SH-SY5Y (cell line): ENCODE measurements around the gene TAPBPL.

ENCODE experiments used
- GATA2 ChIP-seq: IDR thresholded peaks from 2 replicates; pipeline ENCODE4 v1.6.1; 2011; ENCODE audit warnings: mild to moderate bottlenecking, low read depth, low read length
- GATA3 ChIP-seq: IDR thresholded peaks from 2 replicates; pipeline ENCODE4 v1.6.1; 2011; ENCODE audit warnings: low read depth, mild to moderate bottlenecking, low read length, moderate library complexity

TAPBPL gene

DNA sequence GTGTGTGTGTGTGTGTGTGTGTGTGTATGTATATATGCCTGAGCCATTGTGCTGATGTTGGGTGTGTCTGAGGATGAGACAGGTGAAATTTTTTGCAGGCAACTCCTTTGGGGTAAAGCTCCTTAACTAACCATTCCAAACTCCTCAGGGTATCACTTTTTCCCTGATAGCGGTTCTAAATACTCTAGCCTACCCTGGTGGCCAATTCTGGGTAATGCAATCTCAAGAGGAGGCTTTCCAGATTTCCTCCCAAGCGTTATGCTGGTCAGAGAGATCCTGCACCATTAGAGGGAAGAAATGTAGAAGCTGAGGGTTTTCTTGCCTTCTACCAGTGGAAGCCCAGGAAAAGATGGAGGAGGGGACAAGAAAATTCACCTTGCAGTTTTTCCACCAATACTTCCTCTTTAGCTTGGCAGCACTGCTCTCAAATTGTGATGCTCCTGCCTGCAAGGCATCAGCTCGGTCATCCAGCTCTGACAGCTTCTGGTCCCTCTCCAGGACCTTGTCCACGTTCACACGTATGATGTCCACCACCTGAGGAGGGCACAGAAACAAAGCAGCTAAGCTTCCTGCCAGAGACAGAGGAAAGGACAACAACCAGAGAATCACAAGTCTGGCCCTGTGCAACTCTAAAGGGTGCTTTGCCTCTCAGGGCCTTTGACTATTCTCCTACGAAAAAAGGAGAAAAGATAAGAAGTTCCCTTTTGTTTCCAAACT, 13.8 kb downstream of the TAPBPL start:
- TF ChIP-seq GATA3 = no peak
- no peak for TF ChIP-seq GATA2

DNA sequence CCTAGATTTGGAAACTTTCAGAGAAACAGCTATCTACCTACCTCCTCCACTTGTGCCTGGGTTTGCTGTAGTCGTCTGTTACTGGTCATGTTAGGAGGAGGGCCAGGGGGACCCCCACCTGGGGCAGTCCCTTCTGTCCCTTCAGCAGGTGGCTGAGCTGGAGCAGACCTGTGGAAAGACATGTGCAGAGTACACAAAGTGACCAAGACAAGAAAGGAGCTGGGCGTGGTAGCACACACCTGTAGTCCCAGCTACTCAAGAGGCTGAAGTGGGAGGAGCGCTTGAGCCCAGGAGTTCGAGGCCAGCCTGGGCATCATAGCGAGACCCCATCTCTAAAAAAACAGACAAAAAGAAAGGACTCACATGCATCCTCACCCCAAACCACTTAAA, 14.3 kb downstream of the TAPBPL start:
- no peak for TF ChIP-seq GATA2
- TF ChIP-seq GATA3 = no peak

DNA sequence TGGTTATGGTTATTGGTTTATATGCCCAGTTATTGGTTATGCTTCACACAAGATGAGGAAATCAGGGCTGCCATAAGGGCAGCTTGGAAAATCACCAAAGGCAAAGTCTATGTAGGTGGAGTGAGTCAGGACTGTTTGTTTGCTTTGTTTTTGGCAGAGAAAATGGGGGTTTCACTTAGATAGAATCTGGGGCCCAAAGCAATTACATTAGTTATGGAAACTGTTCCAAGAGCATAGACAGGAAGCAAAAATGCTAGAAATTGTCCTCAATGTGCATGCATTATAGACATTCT, 16.4 kb downstream of the TAPBPL start:
- TF ChIP-seq GATA3 = no peak
- TF ChIP-seq GATA2 = no peak

DNA sequence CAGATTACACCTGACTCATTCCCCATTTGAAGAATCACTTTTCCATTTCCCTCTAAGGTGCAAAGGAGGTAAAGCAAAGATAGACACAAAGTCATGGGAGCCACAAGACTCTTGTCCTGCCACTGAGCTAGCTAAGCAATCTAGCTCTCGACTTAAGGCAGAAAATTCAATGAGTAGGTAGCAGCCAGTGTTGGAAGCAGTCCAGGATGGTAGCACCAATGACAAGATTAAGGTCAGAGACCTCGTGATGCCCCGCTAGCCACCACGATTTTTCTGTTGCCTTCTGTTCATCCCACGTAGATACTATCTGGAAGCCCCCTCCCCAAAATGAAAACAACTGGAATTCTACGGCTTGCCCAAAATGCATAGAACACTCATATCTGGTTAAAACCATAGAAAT, 17.2 kb downstream of the TAPBPL start:
- no peak for TF ChIP-seq GATA2
- TF ChIP-seq GATA3 = no peak

DNA sequence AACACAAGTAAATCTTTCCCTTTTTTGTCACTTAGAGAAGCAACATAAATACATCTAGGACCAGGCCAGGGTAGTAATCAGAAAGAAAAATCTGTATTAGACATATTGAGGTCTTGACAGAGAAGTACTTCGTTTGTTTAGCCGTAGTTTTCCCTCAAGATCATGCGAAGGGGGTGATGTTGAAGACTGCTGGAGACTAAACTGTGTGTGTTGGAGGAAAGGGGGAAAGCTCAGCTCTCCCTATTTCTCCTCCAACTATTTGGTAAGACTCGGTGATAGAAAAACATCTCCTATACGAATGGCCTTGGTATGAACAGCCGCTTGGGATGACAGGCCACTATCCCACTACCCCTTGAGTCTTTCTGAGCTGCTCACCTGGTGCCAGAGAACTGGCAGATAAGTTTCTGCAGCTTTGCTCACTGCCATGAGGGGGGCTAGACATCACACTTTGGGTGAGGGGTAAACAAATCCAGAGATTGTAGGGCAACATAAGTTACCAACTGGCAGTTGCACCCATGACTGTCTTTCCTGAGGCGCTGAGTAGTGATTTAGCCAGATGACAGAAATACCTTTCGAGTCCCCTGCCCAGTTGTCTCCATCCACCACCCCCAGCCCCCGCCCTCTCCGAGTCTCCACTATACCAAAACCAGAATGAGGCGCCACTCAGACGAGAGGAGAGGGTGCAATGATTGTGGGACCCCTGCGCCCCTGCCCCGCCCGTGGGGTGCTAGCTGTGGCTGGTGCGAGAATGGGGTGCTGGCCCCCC, 17.9 kb downstream of the TAPBPL start:
- TF ChIP-seq GATA2 (no peak), GATA3 (no peak)

DNA sequence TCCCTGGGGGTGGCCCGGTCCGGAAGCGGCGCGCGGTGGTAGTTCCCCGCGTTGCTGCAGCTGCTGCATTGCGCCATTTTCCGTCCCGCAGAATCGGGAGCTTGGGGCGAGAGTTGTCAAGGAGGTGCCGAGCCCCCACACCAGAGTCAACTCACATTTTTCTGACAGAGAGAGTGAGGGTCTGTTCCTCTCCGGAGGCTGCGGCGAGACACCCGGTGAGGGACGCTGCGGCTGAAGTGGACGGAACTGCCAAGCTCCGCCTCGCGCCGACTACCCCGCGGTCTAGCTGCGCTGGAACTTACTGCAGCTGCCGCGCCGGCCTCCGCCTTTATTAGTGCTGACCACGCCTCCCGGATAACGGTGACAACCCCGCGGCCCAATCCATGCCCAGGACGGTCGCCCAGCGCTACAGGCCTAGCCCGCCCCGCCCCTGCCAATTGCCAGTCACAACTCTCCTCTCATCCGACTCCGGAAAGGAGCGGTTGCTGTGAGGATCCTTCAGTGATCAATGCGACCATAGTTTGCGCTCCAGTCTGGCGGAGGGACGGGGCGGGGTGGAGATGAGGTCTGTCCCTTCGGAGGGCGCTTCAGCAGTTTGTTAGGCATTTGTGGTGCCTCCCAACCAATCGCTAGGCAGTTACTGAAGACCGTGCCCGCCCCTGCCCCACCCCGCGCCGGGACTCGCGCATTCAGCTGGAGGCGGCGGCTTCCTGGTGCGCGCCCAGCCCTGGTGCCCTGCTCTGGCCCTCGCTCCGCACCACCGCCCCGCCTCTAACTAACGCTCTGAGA, 18.7 kb downstream of the TAPBPL start, which contains the start of gene VAMP1:
TSS of gene VAMP1 (minus strand) at position 303 of the 789 bp plus-strand sequence. CDS start at position 157, 146 bp downstream.
- TF ChIP-seq GATA2 (no peak), GATA3 (no peak)

DNA sequence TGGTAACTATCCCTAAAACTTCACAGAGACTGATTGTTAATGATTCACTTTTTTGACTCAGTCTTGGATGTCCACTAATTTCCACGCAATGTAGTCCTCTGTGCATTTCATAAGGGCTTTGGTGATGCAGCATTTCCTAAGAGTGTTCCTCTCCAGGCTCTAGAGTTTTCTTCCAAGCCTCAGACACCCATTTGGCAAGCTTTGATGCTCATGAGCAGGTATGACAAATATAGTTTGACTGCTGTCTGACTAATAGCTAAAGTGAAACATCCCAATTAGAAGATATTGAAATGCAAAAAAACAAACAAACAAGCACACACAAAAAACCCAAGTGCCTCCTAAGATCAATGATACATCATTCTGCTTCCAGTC, 20.1 kb downstream of the TAPBPL start:
- TF ChIP-seq GATA2 = no peak

DNA sequence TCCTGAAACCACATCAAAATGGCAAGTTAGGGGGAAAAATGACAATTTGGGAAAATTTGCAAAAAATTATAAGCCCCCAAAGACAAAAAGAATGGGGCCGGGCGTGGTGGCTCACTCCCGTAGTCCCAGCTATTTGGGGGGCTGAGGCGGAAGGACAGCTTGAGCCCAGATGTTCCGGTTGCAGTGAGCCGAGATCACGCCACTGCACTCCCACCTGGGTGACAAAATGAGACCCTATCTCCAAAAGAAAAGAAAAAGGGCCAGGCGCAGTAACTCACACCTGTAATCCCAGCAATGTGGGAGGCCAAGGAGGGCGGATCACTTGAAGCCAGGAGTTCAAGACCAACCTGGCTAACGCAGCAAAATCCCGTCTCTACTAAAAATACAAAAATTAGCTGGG, 20.6 kb downstream of the TAPBPL start:
- no peak for TF ChIP-seq GATA3
- TF ChIP-seq GATA2 = no peak

DNA sequence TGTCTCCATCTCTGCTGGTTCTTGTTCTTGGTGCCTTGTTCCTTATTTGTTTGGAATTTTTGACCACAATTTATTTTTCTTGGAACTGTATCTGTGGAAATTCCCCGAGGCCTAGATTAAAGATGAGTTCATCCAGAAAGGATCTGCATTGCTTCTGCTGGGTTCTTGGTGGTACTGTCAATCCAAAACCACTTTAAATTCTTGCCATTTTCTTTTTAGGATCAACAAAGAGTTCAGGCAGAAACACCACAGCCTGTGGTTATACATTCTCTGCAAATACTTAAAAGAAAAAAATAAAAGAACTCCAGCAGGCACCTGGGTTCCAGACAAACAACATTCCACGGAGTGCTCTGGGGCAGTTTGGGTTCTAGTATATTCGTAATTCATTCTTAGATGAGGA, 24.6 kb downstream of the TAPBPL start:
- no peak for TF ChIP-seq GATA3
- TF ChIP-seq GATA2 = no peak

DNA sequence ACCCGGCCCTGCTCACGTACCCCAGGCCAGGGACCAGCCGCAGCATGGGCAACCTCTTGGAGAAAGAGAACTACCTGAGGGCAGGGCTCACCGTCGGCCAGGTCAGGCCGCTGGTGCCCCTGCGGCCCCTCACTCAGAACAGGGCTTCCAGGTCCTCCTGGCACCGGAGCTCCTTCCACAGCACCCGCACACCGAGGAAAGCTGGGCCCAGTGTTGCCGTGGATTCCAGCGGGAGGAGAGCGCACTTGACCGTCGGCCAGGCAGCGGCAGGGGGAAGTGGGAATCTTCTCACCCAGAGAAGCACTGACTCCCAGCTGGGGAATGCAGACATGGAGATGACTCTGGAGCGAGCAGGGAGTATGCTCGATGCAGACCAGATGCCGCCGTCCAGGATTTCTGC, 26.6 kb downstream of the TAPBPL start:
- TF ChIP-seq GATA2 (no peak), GATA3 (no peak)

DNA sequence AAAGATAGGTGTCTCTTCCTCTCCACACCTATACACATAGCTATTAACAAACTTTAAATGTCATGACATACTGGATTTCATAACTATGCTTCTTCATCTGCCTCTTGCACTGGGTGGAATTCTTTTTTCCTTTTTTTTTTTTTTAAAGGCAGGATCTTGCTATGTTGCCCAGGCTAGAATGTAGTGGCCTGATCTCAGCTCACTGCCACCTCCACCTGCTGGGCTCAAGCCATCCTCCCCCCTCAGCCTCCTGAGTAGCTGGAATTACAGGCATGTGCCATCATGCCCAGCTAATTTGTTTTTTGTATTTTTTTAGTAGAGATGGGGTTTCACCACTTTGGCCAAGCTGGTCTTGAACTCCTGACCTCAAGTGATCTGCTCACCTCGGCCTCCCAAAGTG, 36.4 kb downstream of the TAPBPL start:
- no peak for TF ChIP-seq GATA3
- no peak for TF ChIP-seq GATA2

DNA sequence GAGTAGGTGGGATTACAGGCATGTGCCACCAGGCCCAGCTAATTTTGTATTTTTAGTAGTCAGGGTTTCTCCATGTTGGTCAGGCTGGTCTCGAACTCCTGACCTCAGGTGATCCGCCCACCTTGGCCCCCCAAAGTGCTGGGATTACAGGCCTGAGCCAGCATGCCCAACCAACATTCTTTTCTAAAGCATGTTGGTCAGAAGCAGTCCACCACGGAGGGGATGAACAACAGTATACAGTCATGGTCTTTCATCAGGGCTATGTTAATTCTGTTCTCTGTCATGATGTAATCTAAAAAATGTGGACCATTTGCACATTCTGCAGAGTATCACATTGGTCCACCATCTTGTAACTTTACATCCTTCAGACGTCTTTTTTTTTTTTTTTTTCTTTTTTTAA, 37.6 kb downstream of the TAPBPL start:
- no peak for TF ChIP-seq GATA2
- no peak for TF ChIP-seq GATA3

DNA sequence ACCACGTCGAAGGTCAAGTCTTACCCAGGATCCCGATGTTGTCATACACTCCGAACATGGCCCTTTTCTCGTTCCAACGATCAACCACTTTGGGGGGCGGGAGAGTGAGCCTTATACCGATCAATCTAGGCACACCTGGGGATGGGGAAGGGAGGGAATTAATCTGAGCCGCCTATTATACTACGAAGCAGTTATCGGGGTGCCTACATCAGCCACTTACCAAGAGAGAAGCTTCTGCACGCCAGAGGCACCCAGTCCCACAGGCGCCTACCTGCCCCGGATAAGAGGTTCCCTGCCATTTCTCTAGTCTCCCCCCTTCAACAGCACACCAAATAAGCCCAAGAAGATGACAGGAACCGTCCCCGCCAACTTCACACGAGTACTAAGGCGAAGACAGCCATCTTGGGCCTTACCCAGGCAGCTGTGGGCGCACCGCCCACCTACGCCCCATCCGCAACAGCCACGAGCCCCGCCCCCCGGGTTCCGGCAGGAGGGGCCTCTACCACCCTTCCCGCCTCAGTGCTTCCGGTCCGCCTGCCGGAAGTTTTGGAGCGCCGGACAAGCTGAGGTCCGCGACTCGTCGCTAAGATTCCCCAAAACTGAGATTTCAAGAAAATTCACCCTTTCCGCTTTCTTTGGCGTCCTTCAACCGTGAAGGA, 41.1 kb downstream of the TAPBPL start, which contains the start of gene MRPL51:
TSS of gene MRPL51 (minus strand) at position 425 of the 659 bp plus-strand sequence. CDS start at position 299, 126 bp downstream.
- TF ChIP-seq GATA3 (no peak), GATA2 (no peak)
